A549 (cell line): ENCODE results near the gene TSC2. TPM values are rescaled to one million over a fixed set of nuclear protein-coding genes. Genes with fewer than 3 reads are reported as not detected.

Experiments
- ATAC-seq, 2 experiments: fragments of 200-7000 bp in 1 of 2; fragments of >200 bp in 1 of 2; cut with Nextera tagmentation in 1 of 2; cut with Tn5 transposase in 1 of 2; 3 replicates each; pipeline versions ENCODE4 v1.8.0 to v1.9.1; 2018 to 2020; ENCODE audit warnings: mild to moderate bottlenecking in 1 of 2, moderate library complexity in 1 of 2
- CTCF ChIA-PET: fragments of 300-600 bp; sonication (Branson Sonifier 250); formaldehyde crosslinking; extraction: SDS; loops from one replicate; lab custom pipeline; 2021; ENCODE audit warnings: antibody characterized with exemption, inconsistent platforms; lab: Yijun Ruan, JAX
- POLR2A ChIA-PET: fragments of 350-600 bp; formaldehyde crosslinking; extraction: SDS; loops from one replicate; lab custom pipeline; 2021; ENCODE audit warnings: antibody characterized with exemption, inconsistent platforms; lab: Yijun Ruan, JAX
- DNase-seq, 2 experiments: peaks; one replicate each; pipeline versions ENCODE4 v3.0.0 to v3.0.0-alpha.2; 2011 to 2016; ENCODE audit warnings: low read depth in 1 of 2, low spot score in 1 of 2
- FAIRE-seq: peaks from 2 replicates; lab custom pipeline; 2011; peaks lifted over from hg19 to GRCh38; lab: Jason Lieb, UNC
- H3K27ac ChIP-seq, 2 experiments: fragments of >200 bp; sonication (Bioruptor Twin); formaldehyde crosslinking; 3 replicates each; pipeline ENCODE4 v1.5.1; 2016 to 2017
- H3K4me1 ChIP-seq: fragments of >200 bp; sonication (Bioruptor Twin); formaldehyde crosslinking; 3 replicates; pipeline ENCODE4 v1.6.1; 2016
- H3K4me2 ChIP-seq: fragments of >200 bp; sonication (Bioruptor Twin); formaldehyde crosslinking; 3 replicates; pipeline ENCODE4 v1.6.1; 2016
- H3K4me3 ChIP-seq: fragments of >200 bp; sonication (Bioruptor Twin); formaldehyde crosslinking; 3 replicates; pipeline ENCODE4 v1.5.1; 2016
- H3K9me3 ChIP-seq: fragments of >200 bp; sonication (Bioruptor Twin); formaldehyde crosslinking; 3 replicates; pipeline ENCODE4 v1.6.1; 2016
- CBX2 ChIP-seq: fragments of 200-600 bp; sonication (generic); IDR thresholded peaks from 2 replicates; pipeline ENCODE4 v1.6.1; 2016; ENCODE audit warnings: low read depth, mild to moderate bottlenecking, borderline replicate concordance
- CBX8 ChIP-seq: fragments of 200-600 bp; sonication (generic); IDR thresholded peaks from 2 replicates; pipeline ENCODE4 v1.6.1; 2016
- CEBPB ChIP-seq, 2 experiments: fragments of >200 bp in 1 of 2; sonication (Bioruptor Twin) in 1 of 2; formaldehyde crosslinking in 1 of 2; IDR thresholded peaks; 2 replicates each; pipeline ENCODE4 v1.6.1; 2012 to 2016
- EHF ChIP-seq: fragments of 250-450 bp; sonication (Bioruptor Pico); IDR thresholded peaks from 2 replicates; pipeline ENCODE4 v1.5.0; 2020; ENCODE audit warnings: mild to moderate bottlenecking
- EP300 ChIP-seq, 2 experiments: fragments of >200 bp; sonication (Bioruptor Twin); formaldehyde crosslinking; IDR thresholded peaks; 2 replicates in 1 of 2; 3 replicates in 1 of 2; pipeline ENCODE4 v1.6.1; 2016 to 2017
- FOSL2 ChIP-seq, 2 experiments: fragments of 450-650 bp in 1 of 2; fragments of >200 bp in 1 of 2; sonication (Bioruptor Twin) in 1 of 2; formaldehyde crosslinking; IDR thresholded peaks; 2 replicates each; pipeline versions ENCODE4 v1.5.0 to v1.6.1; 2016 to 2020; ENCODE audit warnings: mild to moderate bottlenecking in 1 of 2, moderate library complexity in 1 of 2
- FOXS1 ChIP-seq: fragments of 250-450 bp; sonication (Bioruptor Pico); IDR thresholded peaks from 2 replicates; pipeline ENCODE4 v1.5.0; 2020; ENCODE audit warnings: mild to moderate bottlenecking, moderate library complexity
- KDM1A ChIP-seq: fragments of 200-600 bp; sonication (generic); IDR thresholded peaks from 2 replicates; pipeline ENCODE4 v1.6.1; 2016; ENCODE audit warnings: low read depth, mild to moderate bottlenecking
- MAFK ChIP-seq: fragments of 450-650 bp; IDR thresholded peaks from 2 replicates; pipeline ENCODE4 v1.6.1; 2014; ENCODE audit not compliant: partially characterized antibody
- MYC ChIP-seq: IDR thresholded peaks from 2 replicates; pipeline ENCODE4 v1.6.1; 2012; ENCODE audit warnings: mild to moderate bottlenecking, inconsistent platforms, low read length, improper control_type of control experiment, borderline replicate concordance
- NFE2L2 ChIP-seq: fragments of 150-350 bp; conservative IDR thresholded peaks from 2 replicates; pipeline ENCODE4 v1.6.1; 2014; ENCODE audit warnings: low read length
- NR3C1 ChIP-seq: fragments of >200 bp; sonication (Bioruptor Twin); formaldehyde crosslinking; IDR thresholded peaks from 3 replicates; pipeline ENCODE4 v1.6.1; 2017
- SREBF2 ChIP-seq: fragments of 450-650 bp; IDR thresholded peaks from 2 replicates; pipeline ENCODE4 v1.6.1; 2014; ENCODE audit warnings: mild to moderate bottlenecking, moderate library complexity
- TFCP2L1 ChIP-seq: fragments of 250-450 bp; sonication (Bioruptor Pico); IDR thresholded peaks from 2 replicates; pipeline ENCODE4 v1.5.0; 2021; ENCODE audit warnings: mild to moderate bottlenecking
- ZC3H11A ChIP-seq: fragments of 450-650 bp; IDR thresholded peaks from 2 replicates; pipeline ENCODE4 v1.6.1; 2014; ENCODE audit warnings: antibody characterized with exemption, mild to moderate bottlenecking
- ZSCAN20 ChIP-seq: fragments of 250-450 bp; sonication (Bioruptor Pico); IDR thresholded peaks from 2 replicates; pipeline ENCODE4 v1.8.0; 2022; ENCODE audit warnings: mild to moderate bottlenecking, moderate library complexity
- WGBS: methylation state at CpG from one replicate; pipeline ENCODE4 v1.1.6; 2017; ENCODE audit errors: missing lambda C conversion rate; 5-methylcytosine and 5-hydroxymethylcytosine counted together
- polyA plus RNA-seq, 4 experiments: library from polyadenylated mRNA; depleted of rRNA in 3 of 4; stranded (reverse); fragments of >200 nt; fragmentation: RNase III in 1 of 4; extraction: RNeasy Plus Mini Kit Qiagen cat#74134 plus additional on column Dnase treatment in 1 of 4; gene quantifications; 2 replicates in 3 of 4; 3 replicates in 1 of 4; pipeline ENCODE4 v1.2.3, GENCODE V29; 2011 to 2017
- TF ChIP-seq, protein P1 (sequence below): fragments of 150-350 bp; IDR thresholded peaks from 2 replicates; pipeline ENCODE4 v1.6.1; 2014; ENCODE audit warnings: low read depth, mild to moderate bottlenecking, low read length
- TF ChIP-seq, protein P2 (sequence below): IDR thresholded peaks from 2 replicates; pipeline ENCODE4 v1.6.1; 2012
- TF ChIP-seq, protein P3 (sequence below): fragments of 200-600 bp; sonication (generic); IDR thresholded peaks from 2 replicates; pipeline ENCODE4 v1.6.1; 2016; ENCODE audit warnings: antibody characterized with exemption, mild to moderate bottlenecking, moderate library complexity

TSC2 gene
- polyA plus RNA-seq, 2 of the 4 experiments (the other 2 are of a cell fraction) = 32.6 to 47.3 TPM

DNA sequence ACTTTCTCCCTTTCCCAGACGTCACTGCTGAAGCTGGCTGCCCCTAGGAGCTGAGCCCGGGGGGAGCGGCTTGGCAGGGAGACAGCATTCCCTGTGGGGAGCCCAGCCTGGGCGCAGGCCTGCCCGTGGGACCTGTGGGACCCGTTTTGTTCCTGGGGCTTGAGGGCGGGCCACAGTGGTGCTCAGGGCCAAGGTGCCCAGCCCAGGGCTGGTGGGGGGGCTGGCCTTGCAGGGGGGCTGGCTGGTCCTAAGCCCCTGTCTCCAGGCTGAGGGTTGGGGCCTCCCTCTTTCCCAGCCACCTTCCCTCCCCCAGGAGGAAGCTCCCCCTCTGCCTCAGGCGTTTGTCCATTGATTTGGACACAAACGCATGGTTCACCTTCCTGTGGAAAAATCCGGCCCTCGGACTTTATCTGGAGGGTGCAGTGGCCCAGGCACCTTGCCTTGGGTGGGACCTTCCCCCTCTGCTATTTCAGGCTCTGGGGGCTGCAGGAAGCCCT is 16.7 kb upstream of the TSC2 start:
- FAIRE-seq (no peak), DNase-seq (no peak), ATAC-seq (no peak)
- peaks cover 46% of the 10 kb centered on the region for H3K4me1 ChIP-seq
- CTCF ChIA-PET = interaction anchor here (1.2 to 5.9 kb wide), 9 partner anchors 8 to 122 kb away, joined by 3 to 25 read pairs (median 13); no protein-coding TSS in a partner anchor
- POLR2A ChIA-PET = interaction anchor here (0.7 kb wide), 1 partner anchor 89 kb away, joined by 4 read pairs; no protein-coding TSS in a partner anchor
- no peak overlapping the region for H3K4me3 ChIP-seq
- 76% methylated on average over 10 of the region's 11 CpGs for WGBS
- TF ChIP-seq, protein P1, sequence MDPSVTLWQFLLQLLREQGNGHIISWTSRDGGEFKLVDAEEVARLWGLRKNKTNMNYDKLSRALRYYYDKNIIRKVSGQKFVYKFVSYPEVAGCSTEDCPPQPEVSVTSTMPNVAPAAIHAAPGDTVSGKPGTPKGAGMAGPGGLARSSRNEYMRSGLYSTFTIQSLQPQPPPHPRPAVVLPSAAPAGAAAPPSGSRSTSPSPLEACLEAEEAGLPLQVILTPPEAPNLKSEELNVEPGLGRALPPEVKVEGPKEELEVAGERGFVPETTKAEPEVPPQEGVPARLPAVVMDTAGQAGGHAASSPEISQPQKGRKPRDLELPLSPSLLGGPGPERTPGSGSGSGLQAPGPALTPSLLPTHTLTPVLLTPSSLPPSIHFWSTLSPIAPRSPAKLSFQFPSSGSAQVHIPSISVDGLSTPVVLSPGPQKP = no peak
- TF ChIP-seq ZSCAN20 (no peak), CEBPB (IDR thresholded peaks at IDR 0.05) (no peak), CBX2 (no peak)
- peak overlapping the region in 1 of 2 experiments; percentile 41; a peak in 1 of 6 replicates for H3K27ac ChIP-seq
- no peaks in the 10 kb centered on the region for H3K9me3 ChIP-seq
- H3K4me2 ChIP-seq = no peak overlapping the region

DNA sequence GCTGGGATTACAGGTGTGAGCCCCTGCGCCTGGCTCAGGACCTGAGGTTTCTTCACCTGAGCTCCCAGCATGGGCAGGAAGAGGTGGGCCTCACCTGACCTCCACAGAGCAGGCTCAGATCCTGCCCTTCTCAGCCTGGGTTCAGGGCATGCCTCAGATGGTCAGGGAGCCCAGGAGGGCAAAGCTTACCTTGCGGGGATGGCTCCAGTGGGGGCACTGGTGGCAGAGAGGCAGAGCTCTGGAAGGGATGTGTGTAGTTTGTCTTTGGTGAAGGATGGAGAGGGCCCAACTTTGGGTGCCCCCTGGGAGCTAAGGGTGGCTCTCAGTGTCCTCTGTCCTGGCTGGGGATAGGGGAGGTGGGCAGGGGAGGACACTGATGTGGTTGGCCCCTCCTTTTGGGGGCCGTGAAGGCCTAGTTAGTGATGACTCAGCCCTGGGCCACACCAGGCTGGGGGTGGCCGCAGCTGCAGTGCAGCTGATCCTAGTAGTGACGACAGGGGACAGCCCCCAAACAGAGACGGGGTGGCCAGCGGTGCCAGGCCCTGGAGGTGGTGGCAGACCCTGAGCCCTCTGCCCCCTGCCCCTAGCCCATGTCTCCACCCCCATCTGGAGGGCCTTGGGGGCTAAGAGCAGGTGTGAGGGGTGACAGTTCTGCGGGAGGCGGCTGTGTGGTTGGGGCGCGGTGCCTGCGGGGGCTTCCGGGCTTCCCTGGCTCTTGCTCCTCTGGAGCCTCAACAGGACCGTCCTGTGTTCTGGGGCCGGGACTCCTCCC is 15.3 kb upstream of the TSC2 start:
- TF ChIP-seq FOSL2 (IDR thresholded peaks at IDR 0.05) (no peak), FOSL2 (CRISPR knock-in tag; IDR thresholded peaks at IDR 0.05) (no peak; the same call in 1 of the 2 replicates), ZC3H11A (no peak), CBX8 (no peak), SREBF2 (no peak), MAFK (peak; percentile 7), EHF (CRISPR knock-in tag) (no peak), MYC (no peak), EP300 (IDR thresholded peaks at IDR 0.05) (no peak), NFE2L2 (no peak), TFCP2L1 (CRISPR knock-in tag) (no peak), NR3C1 (no peak), FOXS1 (no peak), KDM1A (no peak)
- TF ChIP-seq, protein P2, sequence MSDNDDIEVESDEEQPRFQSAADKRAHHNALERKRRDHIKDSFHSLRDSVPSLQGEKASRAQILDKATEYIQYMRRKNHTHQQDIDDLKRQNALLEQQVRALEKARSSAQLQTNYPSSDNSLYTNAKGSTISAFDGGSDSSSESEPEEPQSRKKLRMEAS = 0 out of 2 replicates have a peak, but pooled peaks have one; percentile 2
- TF ChIP-seq, protein P3, sequence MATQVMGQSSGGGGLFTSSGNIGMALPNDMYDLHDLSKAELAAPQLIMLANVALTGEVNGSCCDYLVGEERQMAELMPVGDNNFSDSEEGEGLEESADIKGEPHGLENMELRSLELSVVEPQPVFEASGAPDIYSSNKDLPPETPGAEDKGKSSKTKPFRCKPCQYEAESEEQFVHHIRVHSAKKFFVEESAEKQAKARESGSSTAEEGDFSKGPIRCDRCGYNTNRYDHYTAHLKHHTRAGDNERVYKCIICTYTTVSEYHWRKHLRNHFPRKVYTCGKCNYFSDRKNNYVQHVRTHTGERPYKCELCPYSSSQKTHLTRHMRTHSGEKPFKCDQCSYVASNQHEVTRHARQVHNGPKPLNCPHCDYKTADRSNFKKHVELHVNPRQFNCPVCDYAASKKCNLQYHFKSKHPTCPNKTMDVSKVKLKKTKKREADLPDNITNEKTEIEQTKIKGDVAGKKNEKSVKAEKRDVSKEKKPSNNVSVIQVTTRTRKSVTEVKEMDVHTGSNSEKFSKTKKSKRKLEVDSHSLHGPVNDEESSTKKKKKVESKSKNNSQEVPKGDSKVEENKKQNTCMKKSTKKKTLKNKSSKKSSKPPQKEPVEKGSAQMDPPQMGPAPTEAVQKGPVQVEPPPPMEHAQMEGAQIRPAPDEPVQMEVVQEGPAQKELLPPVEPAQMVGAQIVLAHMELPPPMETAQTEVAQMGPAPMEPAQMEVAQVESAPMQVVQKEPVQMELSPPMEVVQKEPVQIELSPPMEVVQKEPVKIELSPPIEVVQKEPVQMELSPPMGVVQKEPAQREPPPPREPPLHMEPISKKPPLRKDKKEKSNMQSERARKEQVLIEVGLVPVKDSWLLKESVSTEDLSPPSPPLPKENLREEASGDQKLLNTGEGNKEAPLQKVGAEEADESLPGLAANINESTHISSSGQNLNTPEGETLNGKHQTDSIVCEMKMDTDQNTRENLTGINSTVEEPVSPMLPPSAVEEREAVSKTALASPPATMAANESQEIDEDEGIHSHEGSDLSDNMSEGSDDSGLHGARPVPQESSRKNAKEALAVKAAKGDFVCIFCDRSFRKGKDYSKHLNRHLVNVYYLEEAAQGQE = no peak
- TF ChIP-seq, all 56 proteins: peak for 2
- POLR2A ChIA-PET = interaction anchor here (0.6 to 0.9 kb wide), 2 partner anchors 70 to 123 kb away, joined by 3 read pairs; partner anchors contain the start of gene TRAF7
- 60% methylated on average over 9 of the region's 15 CpGs for WGBS
- H3K4me3 ChIP-seq = peak overlapping the region; percentile 25; the same call in 1 of the 3 replicates
- H3K9me3 ChIP-seq = no peaks in the 10 kb centered on the region
- peak overlapping the region; percentile 82 to 90 for H3K27ac ChIP-seq
- CTCF ChIA-PET = interaction anchor here (0.5 to 5.9 kb wide), 12 partner anchors 7 to 1197 kb away, joined by 3 to 25 read pairs (median 4); no protein-coding TSS in a partner anchor
- H3K4me2 ChIP-seq = peak overlapping the region; percentile 66
- FAIRE-seq (no peak), ATAC-seq (no peak), DNase-seq (no peak)
- H3K4me1 ChIP-seq = peaks cover 54% of the 10 kb centered on the region
